ENCODE results near the gene SLC2A4. TPM values are rescaled to one million over a fixed set of nuclear protein-coding genes. Genes with fewer than 3 reads are reported as not detected.
A peak's percentile ranks its signal among the peaks of the same experiment; 100 is the strongest.

The SLC2A4 gene
- total and polyA plus RNA-seq, 2 of the 4 experiments (the other 2 are of a cell fraction): 0.07 TPM; not detected in 1

GRCh38 chr17:7328840-7329373, 47.4 kb downstream of the SLC2A4 start, which contains the start of gene NEURL4:
TSS of gene NEURL4 (minus strand) at chr17:7329335. CDS start at chr17:7329312, 23 bp downstream.
- H3K4me3 ChIP-seq (ENCODE audit: insufficient read depth, low read depth, low read length): peak within 1 kb of the TSS; percentile 86
- peak within 1 kb of the TSS; percentile 87 for H3K27ac ChIP-seq (ENCODE audit: insufficient read depth, low read length)
- peak within 1 kb of the TSS; percentile 95 for H3K14ac ChIP-seq (replicated peaks; ENCODE audit: low read depth, low read length)
- peaks cover 10 to 29% of the 10 kb centered on the region in 2 experiments; a peak in 3 of 4 replicates for H3K79me1 ChIP-seq (ENCODE audit: low read depth in 1 of 2, low read length in 2 of 2)
- ATAC-seq (ENCODE audit: low read depth) (peak; percentile 10), DNase-seq (no peak)
- H3K4me2 ChIP-seq (ENCODE audit: low read depth, low read length): peak within 1 kb of the TSS; percentile 93
- 1% methylated on average over 18 of the region's 50 CpGs; no CpG with 5 or more reads in 1 of the 2 experiments for WGBS, 2 experiments (ENCODE audit: extremely low coverage in 2 of 2, insufficient read length in 1 of 2)
- peak within 1 kb of the TSS; percentile 86 for H3K4ac ChIP-seq (ENCODE audit: low read depth, low read length)
- peak within 1 kb of the TSS; percentile 71 for H2BK120ac ChIP-seq (ENCODE audit: low read depth, low read length)
- H2AFZ ChIP-seq (replicated peaks; ENCODE audit: low read length, poor library complexity): peak within 1 kb of the TSS; percentile 97
- H2AK9ac ChIP-seq (replicated peaks; ENCODE audit: low read depth, low read length, poor library complexity): peak within 1 kb of the TSS; percentile 94
- H4K20me1 ChIP-seq (ENCODE audit: insufficient read depth, low read length): peaks cover 7% of the 10 kb centered on the region
- in situ Hi-C loops (cut with MboI; ENCODE audit: low sequenced_read_pairs) (no loop called here), dilution Hi-C loops (cut with HindIII; ENCODE audit: low sequenced_read_pairs, unreplicated experiment) (no loop called here), intact Hi-C loops (cut with micrococcal nuclease) (loop anchor here (10.0 kb wide), 1 partner anchor 236 kb away; the partner anchor contains the start of gene SENP3)
- peaks cover 6% of the 10 kb centered on the region; the same call in 1 of the 2 replicates for H3K9me1 ChIP-seq (ENCODE audit: insufficient read depth, low read length)
- peaks cover 5% of the 10 kb centered on the region; the same call in 1 of the 2 replicates for H3K4me1 ChIP-seq (ENCODE audit: control insufficient read depth, insufficient read depth, low read length)
- ChIA-PET CTCF (interaction anchor here (0.6 kb wide), 1 partner anchor 344 kb away, joined by 3 read pairs; no protein-coding TSS in a partner anchor), POLR2A (ENCODE audit: unreplicated experiment) (no interaction called here)
- peak within 1 kb of the TSS; percentile 76 for H3K56ac ChIP-seq (ENCODE audit: extremely low read depth, insufficient read depth, low read length)
- H3K36me3 ChIP-seq (ENCODE audit: control insufficient read depth, insufficient read depth, low read length): peaks cover 18% of the 10 kb centered on the region
- peak within 1 kb of the TSS; percentile 44 for H4K5ac ChIP-seq (ENCODE audit: low read depth, low read length)
- peak within 1 kb of the TSS; percentile 78 for H4K91ac ChIP-seq (ENCODE audit: insufficient read depth, low read depth, low read length)
- no peak within 1 kb of the TSS for H2BK15ac ChIP-seq (ENCODE audit: low read depth, low read length)
- H2AK5ac ChIP-seq (ENCODE audit: low read depth, low read length): peak within 1 kb of the TSS; percentile 92
- H3K27me3 ChIP-seq (ENCODE audit: control insufficient read depth, insufficient read depth, low read length): no peaks in the 10 kb centered on the region; the same call in 1 of the 2 replicates
- no TSS peak for BruUV-seq (replicated peaks)
- H3K18ac ChIP-seq (ENCODE audit: low read depth, low read length): peak within 1 kb of the TSS; percentile 11; the same call in 1 of the 2 replicates
- H2BK5ac ChIP-seq (ENCODE audit: low read depth, low read length, poor library complexity, severe bottlenecking): peak within 1 kb of the TSS; percentile 88
- no peak within 1 kb of the TSS for H2BK20ac ChIP-seq (ENCODE audit: low read depth, low read length)
- peak within 1 kb of the TSS; percentile 94 for H3K9ac ChIP-seq (ENCODE audit: low read depth, low read length)
- H3K23ac ChIP-seq (ENCODE audit: low read depth, low read length): peak within 1 kb of the TSS; percentile 94
- peak within 1 kb of the TSS; percentile 39 to 89; a peak in 3 of 4 replicates for H4K8ac ChIP-seq (ENCODE audit: low read depth in 2 of 2, low read length in 2 of 2)
- H3K9me3 ChIP-seq (ENCODE audit: control insufficient read depth, insufficient read depth, low read length): no peaks in the 10 kb centered on the region
- TF ChIP-seq ELK1 (IDR thresholded peaks at IDR 0.05; ENCODE audit: borderline replicate concordance, low read depth, low read length): no peak
- TF ChIP-seq CEBPB (IDR thresholded peaks at IDR 0.05; ENCODE audit: low read depth, low read length): no peak
- TF ChIP-seq MAFK (IDR thresholded peaks at IDR 0.05; ENCODE audit: low read depth, low read length): no peak
- TF ChIP-seq SMC3 (IDR thresholded peaks at IDR 0.05; ENCODE audit: low read depth, low read length): no peak
- no peak for TF ChIP-seq CHD1 (IDR thresholded peaks at IDR 0.05; ENCODE audit: low read depth, low read length)
- TF ChIP-seq FOS (IDR thresholded peaks at IDR 0.05; ENCODE audit: low read depth, low read length): no peak
- no peak for TF ChIP-seq BHLHE40 (IDR thresholded peaks at IDR 0.05; ENCODE audit: low read depth, low read length)
- TF ChIP-seq USF2 (IDR thresholded peaks at IDR 0.05; ENCODE audit: low read depth, low read length): no peak
- TF ChIP-seq MXI1 (IDR thresholded peaks at IDR 0.05; ENCODE audit: borderline replicate concordance, low read depth, low read length): no peak
- TF ChIP-seq RAD21 (IDR thresholded peaks at IDR 0.05; ENCODE audit: low read length): no peak
- TF ChIP-seq MAZ (IDR thresholded peaks at IDR 0.05; ENCODE audit: borderline replicate concordance, low read depth, low read length): no peak
- no peak for TF ChIP-seq POLR2A (IDR thresholded peaks at IDR 0.05; ENCODE audit: low read depth, low read length)
- no peak for TF ChIP-seq CTCF (conservative IDR thresholded peaks at IDR 0.05; ENCODE audit: low read depth, low read length)
- no peak for TF ChIP-seq RCOR1 (IDR thresholded peaks at IDR 0.05; ENCODE audit: insufficient replicate concordance, low read length)
- TF ChIP-seq RFX5 (IDR thresholded peaks at IDR 0.05; ENCODE audit: low read depth, low read length): no peak

Measured in IMR-90 (cell line).